HEK293 (cell line): ENCODE results near the gene ANKRD52.

Experiments used
- EGR2 ChIP-seq: fragments of 450-650 bp; formaldehyde crosslinking; IDR thresholded peaks from 2 replicates; pipeline ENCODE4 v1.5.1; 2016; ENCODE audit warnings: low read depth, missing biosample characterization, missing genetic modification characterization
- HOXC10 ChIP-seq: sonication (generic); formaldehyde crosslinking; IDR thresholded peaks from 2 replicates; pipeline ENCODE4 v1.8.1; 2023; ENCODE audit warnings: mild to moderate bottlenecking, missing genetic modification reagents
- HOXD13 ChIP-seq: sonication (generic); formaldehyde crosslinking; IDR thresholded peaks from 2 replicates; pipeline ENCODE4 v1.8.0; 2022; ENCODE audit warnings: missing genetic modification reagents, borderline replicate concordance
- ZBTB8A ChIP-seq: fragments of 450-650 bp; formaldehyde crosslinking; IDR thresholded peaks from 2 replicates; pipeline ENCODE4 v1.5.1; 2016; ENCODE audit warnings: missing biosample characterization, missing genetic modification characterization
- ZFP3 ChIP-seq: fragments of 450-650 bp; formaldehyde crosslinking; IDR thresholded peaks from 2 replicates; pipeline ENCODE4 v1.5.1; 2016; ENCODE audit warnings: low read depth, missing biosample characterization, missing genetic modification characterization
- ZNF121 ChIP-seq: fragments of 450-650 bp; formaldehyde crosslinking; IDR thresholded peaks from 2 replicates; pipeline ENCODE4 v1.5.1; 2016; ENCODE audit warnings: missing biosample characterization, missing genetic modification characterization
- ZNF155 ChIP-seq: fragments of 450-650 bp; formaldehyde crosslinking; IDR thresholded peaks from 2 replicates; pipeline ENCODE4 v1.5.1; 2016; ENCODE audit warnings: missing biosample characterization, missing genetic modification characterization
- ZNF157 ChIP-seq: fragments of 450-650 bp; formaldehyde crosslinking; IDR thresholded peaks from 2 replicates; pipeline ENCODE4 v1.5.1; 2016; ENCODE audit warnings: missing biosample characterization, missing genetic modification characterization
- ZNF174 ChIP-seq: fragments of 450-650 bp; formaldehyde crosslinking; IDR thresholded peaks from 2 replicates; pipeline ENCODE4 v1.5.0; 2017; ENCODE audit warnings: missing biosample characterization, mild to moderate bottlenecking, missing genetic modification characterization
- ZNF184 ChIP-seq: fragments of 450-650 bp; IDR thresholded peaks from 2 replicates; pipeline ENCODE4 v1.5.1; 2018; ENCODE audit warnings: missing biosample characterization, mild to moderate bottlenecking, missing genetic modification characterization
- ZNF2 ChIP-seq: fragments of 450-650 bp; formaldehyde crosslinking; IDR thresholded peaks from 2 replicates; pipeline ENCODE4 v1.5.1; 2016; ENCODE audit warnings: missing biosample characterization, missing genetic modification characterization
- ZNF202 ChIP-seq: fragments of 450-650 bp; formaldehyde crosslinking; IDR thresholded peaks from 2 replicates; pipeline ENCODE4 v1.5.1; 2016; ENCODE audit warnings: missing biosample characterization, missing genetic modification characterization, borderline replicate concordance
- ZNF266 ChIP-seq: fragments of 450-650 bp; formaldehyde crosslinking; IDR thresholded peaks from 2 replicates; pipeline ENCODE4 v1.5.1; 2016; ENCODE audit warnings: missing biosample characterization, missing genetic modification characterization, low read depth
- ZNF354C ChIP-seq: fragments of 450-650 bp; formaldehyde crosslinking; IDR thresholded peaks from 2 replicates; pipeline ENCODE4 v1.5.1; 2016; ENCODE audit warnings: missing biosample characterization, missing genetic modification characterization, low read depth, borderline replicate concordance
- ZNF366 ChIP-seq: fragments of 450-650 bp; formaldehyde crosslinking; conservative IDR thresholded peaks from 2 replicates; pipeline ENCODE4 v1.5.1; 2016; ENCODE audit warnings: missing biosample characterization, missing genetic modification characterization
- ZNF391 ChIP-seq: fragments of 450-650 bp; formaldehyde crosslinking; IDR thresholded peaks from 2 replicates; pipeline ENCODE4 v1.5.1; 2016; ENCODE audit warnings: low read depth, missing biosample characterization, missing genetic modification characterization, borderline replicate concordance
- ZNF394 ChIP-seq: fragments of 450-650 bp; formaldehyde crosslinking; IDR thresholded peaks from 2 replicates; pipeline ENCODE4 v1.5.1; 2016; ENCODE audit warnings: missing biosample characterization, missing genetic modification characterization, mild to moderate bottlenecking, moderate library complexity, borderline replicate concordance
- ZNF423 ChIP-seq: fragments of 450-650 bp; formaldehyde crosslinking; IDR thresholded peaks from 2 replicates; pipeline ENCODE4 v1.5.1; 2016; ENCODE audit warnings: missing biosample characterization, missing genetic modification characterization
- ZNF433 ChIP-seq: fragments of 450-650 bp; formaldehyde crosslinking; IDR thresholded peaks from 2 replicates; pipeline ENCODE4 v1.5.1; 2016; ENCODE audit warnings: missing biosample characterization, missing genetic modification characterization, low read depth
- ZNF529 ChIP-seq: fragments of 450-650 bp; formaldehyde crosslinking; IDR thresholded peaks from 2 replicates; pipeline ENCODE4 v1.5.1; 2017; ENCODE audit warnings: missing genetic modification characterization, missing biosample characterization; ENCODE audit not compliant: insufficient replicate concordance
- ZNF530 ChIP-seq: fragments of 450-650 bp; formaldehyde crosslinking; IDR thresholded peaks from 2 replicates; pipeline ENCODE4 v1.5.1; 2016; ENCODE audit warnings: low read depth, missing biosample characterization, missing genetic modification characterization
- ZNF548 ChIP-seq: fragments of 450-650 bp; formaldehyde crosslinking; IDR thresholded peaks from 2 replicates; pipeline ENCODE4 v1.5.1; 2016; ENCODE audit warnings: missing biosample characterization, missing genetic modification characterization
- ZNF660 ChIP-seq: fragments of 450-650 bp; IDR thresholded peaks from 2 replicates; pipeline ENCODE4 v1.5.1; 2018; ENCODE audit warnings: missing biosample characterization, mild to moderate bottlenecking, missing genetic modification characterization
- ZSCAN16 ChIP-seq: fragments of 450-650 bp; formaldehyde crosslinking; IDR thresholded peaks from 2 replicates; pipeline ENCODE4 v1.5.1; 2016; ENCODE audit warnings: missing biosample characterization, missing genetic modification characterization
- TF ChIP-seq, protein P1 (sequence below): fragments of 450-650 bp; formaldehyde crosslinking; conservative IDR thresholded peaks from 2 replicates; pipeline ENCODE4 v1.5.1; 2016; ENCODE audit warnings: low read depth, missing biosample characterization, missing genetic modification characterization
- TF ChIP-seq, protein P2 (sequence below): fragments of 450-650 bp; formaldehyde crosslinking; IDR thresholded peaks from 2 replicates; pipeline ENCODE4 v1.5.1; 2016; ENCODE audit warnings: missing biosample characterization, missing genetic modification characterization
- TF ChIP-seq, protein P3 (sequence below): fragments of 450-650 bp; formaldehyde crosslinking; IDR thresholded peaks from 2 replicates; pipeline ENCODE4 v1.5.1; 2016; ENCODE audit warnings: missing biosample characterization, missing genetic modification characterization
- TF ChIP-seq, protein P4 (sequence below): sonication (generic); formaldehyde crosslinking; IDR thresholded peaks from 2 replicates; pipeline ENCODE4 v1.8.1; 2022; ENCODE audit warnings: mild to moderate bottlenecking, moderate library complexity, missing genetic modification reagents
- TF ChIP-seq, protein P5 (sequence below): fragments of 450-650 bp; formaldehyde crosslinking; IDR thresholded peaks from 2 replicates; pipeline ENCODE4 v1.5.1; 2016; ENCODE audit warnings: missing biosample characterization, missing genetic modification characterization
- TF ChIP-seq, protein P6 (sequence below): fragments of 450-650 bp; formaldehyde crosslinking; optimal IDR thresholded peaks from 2 replicates; pipeline ENCODE3; 2016; ENCODE audit warnings: missing biosample characterization, mild to moderate bottlenecking, missing genetic modification characterization

The ANKRD52 gene

DNA sequence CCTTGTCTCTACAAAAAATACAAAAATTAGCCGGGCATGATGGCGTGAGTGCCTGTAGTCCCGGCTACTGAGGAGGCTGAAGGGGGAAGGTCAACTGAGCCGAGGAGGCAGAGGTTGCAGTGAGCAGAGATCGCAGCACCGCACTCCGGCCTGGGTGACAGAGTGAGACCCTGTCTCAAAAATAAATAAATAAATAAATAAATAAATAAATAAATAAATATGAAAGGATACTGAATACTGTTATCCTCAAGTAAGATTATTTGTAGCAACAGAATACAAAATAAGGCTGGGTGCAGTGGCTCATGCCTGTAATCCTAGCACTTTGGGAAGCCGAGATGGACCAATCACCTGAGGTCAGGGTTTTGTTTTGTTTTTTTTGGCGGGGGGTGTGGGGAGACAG is 38.3 kb downstream of the ANKRD52 start (continued):
- TF ChIP-seq, protein P1, sequence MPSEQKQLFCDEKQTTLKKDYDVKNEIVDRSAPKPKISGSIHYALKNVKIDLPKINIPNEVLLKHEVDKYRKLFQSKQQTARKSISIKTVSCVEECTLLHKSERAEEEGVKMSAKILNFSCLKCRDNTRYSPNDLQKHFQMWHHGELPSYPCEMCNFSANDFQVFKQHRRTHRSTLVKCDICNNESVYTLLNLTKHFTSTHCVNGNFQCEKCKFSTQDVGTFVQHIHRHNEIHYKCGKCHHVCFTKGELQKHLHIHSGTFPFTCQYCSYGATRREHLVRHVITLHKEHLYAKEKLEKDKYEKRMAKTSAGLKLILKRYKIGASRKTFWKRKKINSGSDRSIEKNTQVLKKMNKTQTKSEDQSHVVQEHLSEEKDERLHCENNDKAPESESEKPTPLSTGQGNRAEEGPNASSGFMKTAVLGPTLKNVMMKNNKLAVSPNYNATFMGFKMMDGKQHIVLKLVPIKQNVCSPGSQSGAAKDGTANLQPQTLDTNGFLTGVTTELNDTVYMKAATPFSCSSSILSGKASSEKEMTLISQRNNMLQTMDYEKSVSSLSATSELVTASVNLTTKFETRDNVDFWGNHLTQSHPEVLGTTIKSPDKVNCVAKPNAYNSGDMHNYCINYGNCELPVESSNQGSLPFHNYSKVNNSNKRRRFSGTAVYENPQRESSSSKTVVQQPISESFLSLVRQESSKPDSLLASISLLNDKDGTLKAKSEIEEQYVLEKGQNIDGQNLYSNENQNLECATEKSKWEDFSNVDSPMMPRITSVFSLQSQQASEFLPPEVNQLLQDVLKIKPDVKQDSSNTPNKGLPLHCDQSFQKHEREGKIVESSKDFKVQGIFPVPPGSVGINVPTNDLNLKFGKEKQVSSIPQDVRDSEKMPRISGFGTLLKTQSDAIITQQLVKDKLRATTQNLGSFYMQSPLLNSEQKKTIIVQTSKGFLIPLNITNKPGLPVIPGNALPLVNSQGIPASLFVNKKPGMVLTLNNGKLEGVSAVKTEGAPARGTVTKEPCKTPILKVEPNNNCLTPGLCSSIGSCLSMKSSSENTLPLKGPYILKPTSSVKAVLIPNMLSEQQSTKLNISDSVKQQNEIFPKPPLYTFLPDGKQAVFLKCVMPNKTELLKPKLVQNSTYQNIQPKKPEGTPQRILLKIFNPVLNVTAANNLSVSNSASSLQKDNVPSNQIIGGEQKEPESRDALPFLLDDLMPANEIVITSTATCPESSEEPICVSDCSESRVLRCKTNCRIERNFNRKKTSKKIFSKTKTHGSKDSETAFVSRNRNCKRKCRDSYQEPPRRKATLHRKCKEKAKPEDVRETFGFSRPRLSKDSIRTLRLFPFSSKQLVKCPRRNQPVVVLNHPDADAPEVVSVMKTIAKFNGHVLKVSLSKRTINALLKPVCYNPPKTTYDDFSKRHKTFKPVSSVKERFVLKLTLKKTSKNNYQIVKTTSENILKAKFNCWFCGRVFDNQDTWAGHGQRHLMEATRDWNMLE (tag by site-specific recombination) = peak; percentile 97
- TF ChIP-seq ZNF529 = no peak
- no peak for TF ChIP-seq ZNF548 (tag by site-specific recombination)
- TF ChIP-seq HOXC10 (CRISPR knock-in tag) = no peak
- no peak for TF ChIP-seq ZNF391 (tag by site-specific recombination)
- peak; percentile 99 for TF ChIP-seq ZNF394 (tag by site-specific recombination)
- TF ChIP-seq HOXD13 = no peak
- TF ChIP-seq ZNF530 (tag by site-specific recombination) = peak; percentile 43; the same call in 1 of the 2 replicates
- peak; percentile 38; the same call in 1 of the 2 replicates for TF ChIP-seq ZFP3
- no peak for TF ChIP-seq ZNF184 (tag by site-specific recombination)
- TF ChIP-seq, protein P2, sequence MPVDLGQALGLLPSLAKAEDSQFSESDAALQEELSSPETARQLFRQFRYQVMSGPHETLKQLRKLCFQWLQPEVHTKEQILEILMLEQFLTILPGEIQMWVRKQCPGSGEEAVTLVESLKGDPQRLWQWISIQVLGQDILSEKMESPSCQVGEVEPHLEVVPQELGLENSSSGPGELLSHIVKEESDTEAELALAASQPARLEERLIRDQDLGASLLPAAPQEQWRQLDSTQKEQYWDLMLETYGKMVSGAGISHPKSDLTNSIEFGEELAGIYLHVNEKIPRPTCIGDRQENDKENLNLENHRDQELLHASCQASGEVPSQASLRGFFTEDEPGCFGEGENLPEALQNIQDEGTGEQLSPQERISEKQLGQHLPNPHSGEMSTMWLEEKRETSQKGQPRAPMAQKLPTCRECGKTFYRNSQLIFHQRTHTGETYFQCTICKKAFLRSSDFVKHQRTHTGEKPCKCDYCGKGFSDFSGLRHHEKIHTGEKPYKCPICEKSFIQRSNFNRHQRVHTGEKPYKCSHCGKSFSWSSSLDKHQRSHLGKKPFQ (tag by site-specific recombination) = peak; percentile 55; the same call in 1 of the 2 replicates
- no peak for TF ChIP-seq ZNF155 (tag by site-specific recombination)
- TF ChIP-seq, protein P3, sequence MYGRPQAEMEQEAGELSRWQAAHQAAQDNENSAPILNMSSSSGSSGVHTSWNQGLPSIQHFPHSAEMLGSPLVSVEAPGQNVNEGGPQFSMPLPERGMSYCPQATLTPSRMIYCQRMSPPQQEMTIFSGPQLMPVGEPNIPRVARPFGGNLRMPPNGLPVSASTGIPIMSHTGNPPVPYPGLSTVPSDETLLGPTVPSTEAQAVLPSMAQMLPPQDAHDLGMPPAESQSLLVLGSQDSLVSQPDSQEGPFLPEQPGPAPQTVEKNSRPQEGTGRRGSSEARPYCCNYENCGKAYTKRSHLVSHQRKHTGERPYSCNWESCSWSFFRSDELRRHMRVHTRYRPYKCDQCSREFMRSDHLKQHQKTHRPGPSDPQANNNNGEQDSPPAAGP (tag by site-specific recombination) = no peak
- TF ChIP-seq ZNF433 (tag by site-specific recombination) = peak; percentile 99
- TF ChIP-seq ZNF366 = no peak; the same call in 1 of the 2 replicates
- TF ChIP-seq ZSCAN16 (tag by site-specific recombination) = 0 out of 2 replicates have a peak, but pooled peaks have one; percentile 39
- no peak for TF ChIP-seq EGR2 (tag by site-specific recombination)
- TF ChIP-seq ZNF174 (tag by site-specific recombination) = no peak
- TF ChIP-seq, protein P4, sequence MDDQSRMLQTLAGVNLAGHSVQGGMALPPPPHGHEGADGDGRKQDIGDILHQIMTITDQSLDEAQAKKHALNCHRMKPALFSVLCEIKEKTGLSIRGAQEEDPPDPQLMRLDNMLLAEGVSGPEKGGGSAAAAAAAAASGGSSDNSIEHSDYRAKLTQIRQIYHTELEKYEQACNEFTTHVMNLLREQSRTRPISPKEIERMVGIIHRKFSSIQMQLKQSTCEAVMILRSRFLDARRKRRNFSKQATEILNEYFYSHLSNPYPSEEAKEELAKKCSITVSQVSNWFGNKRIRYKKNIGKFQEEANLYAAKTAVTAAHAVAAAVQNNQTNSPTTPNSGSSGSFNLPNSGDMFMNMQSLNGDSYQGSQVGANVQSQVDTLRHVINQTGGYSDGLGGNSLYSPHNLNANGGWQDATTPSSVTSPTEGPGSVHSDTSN (CRISPR knock-in tag) = no peak
- no peak for TF ChIP-seq ZNF157
- no peak; the same call in 1 of the 2 replicates for TF ChIP-seq ZNF202 (tag by site-specific recombination)
- TF ChIP-seq ZNF423 (tag by site-specific recombination) = no peak
- TF ChIP-seq ZBTB8A = peak; percentile 91
- no peak for TF ChIP-seq ZNF121 (tag by site-specific recombination)
- peak; percentile 87 for TF ChIP-seq ZNF266
- TF ChIP-seq, protein P5, sequence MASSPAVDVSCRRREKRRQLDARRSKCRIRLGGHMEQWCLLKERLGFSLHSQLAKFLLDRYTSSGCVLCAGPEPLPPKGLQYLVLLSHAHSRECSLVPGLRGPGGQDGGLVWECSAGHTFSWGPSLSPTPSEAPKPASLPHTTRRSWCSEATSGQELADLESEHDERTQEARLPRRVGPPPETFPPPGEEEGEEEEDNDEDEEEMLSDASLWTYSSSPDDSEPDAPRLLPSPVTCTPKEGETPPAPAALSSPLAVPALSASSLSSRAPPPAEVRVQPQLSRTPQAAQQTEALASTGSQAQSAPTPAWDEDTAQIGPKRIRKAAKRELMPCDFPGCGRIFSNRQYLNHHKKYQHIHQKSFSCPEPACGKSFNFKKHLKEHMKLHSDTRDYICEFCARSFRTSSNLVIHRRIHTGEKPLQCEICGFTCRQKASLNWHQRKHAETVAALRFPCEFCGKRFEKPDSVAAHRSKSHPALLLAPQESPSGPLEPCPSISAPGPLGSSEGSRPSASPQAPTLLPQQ (tag by site-specific recombination) = no peak
- peak; percentile 91; the same call in 1 of the 2 replicates for TF ChIP-seq ZNF354C (tag by site-specific recombination)
- TF ChIP-seq, protein P6, sequence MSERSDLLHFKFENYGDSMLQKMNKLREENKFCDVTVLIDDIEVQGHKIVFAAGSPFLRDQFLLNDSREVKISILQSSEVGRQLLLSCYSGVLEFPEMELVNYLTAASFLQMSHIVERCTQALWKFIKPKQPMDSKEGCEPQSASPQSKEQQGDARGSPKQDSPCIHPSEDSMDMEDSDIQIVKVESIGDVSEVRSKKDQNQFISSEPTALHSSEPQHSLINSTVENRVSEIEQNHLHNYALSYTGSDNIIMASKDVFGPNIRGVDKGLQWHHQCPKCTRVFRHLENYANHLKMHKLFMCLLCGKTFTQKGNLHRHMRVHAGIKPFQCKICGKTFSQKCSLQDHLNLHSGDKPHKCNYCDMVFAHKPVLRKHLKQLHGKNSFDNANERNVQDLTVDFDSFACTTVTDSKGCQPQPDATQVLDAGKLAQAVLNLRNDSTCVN (tag by site-specific recombination) = no peak
- TF ChIP-seq ZNF660 (tag by site-specific recombination) = no peak
- no peak for TF ChIP-seq ZNF2 (tag by site-specific recombination)
